GM19372 (cell line): ENCODE results near the gene GNAT1.
"Not testable (repeated sequence)": the region's sequence is repeated elsewhere in the genome, so short reads cannot be mapped to it uniquely, and the experiment has no call there.

Experiments used
- ATAC-seq: cut with Tn5 transposase; IDR thresholded peaks from one replicate; pipeline ENCODE4 v1.9.1; 2021; ENCODE audit warnings: mild to moderate bottlenecking, low read depth, moderate library complexity; ENCODE audit not compliant: unreplicated experiment

The GNAT1 gene

GRCh38 chr3:50237133-50237651 lies 45.8 kb downstream of the GNAT1 start:
- ATAC-seq, result no peak

- peak; percentile 24 for ATAC-seq
Observed at GRCh38 chr3:50237754-50238548, 46.5 kb downstream of the GNAT1 start.

GRCh38 chr3:50238549-50239026 lies 47.2 kb downstream of the GNAT1 start:
- ATAC-seq, result no peak

DNA sequence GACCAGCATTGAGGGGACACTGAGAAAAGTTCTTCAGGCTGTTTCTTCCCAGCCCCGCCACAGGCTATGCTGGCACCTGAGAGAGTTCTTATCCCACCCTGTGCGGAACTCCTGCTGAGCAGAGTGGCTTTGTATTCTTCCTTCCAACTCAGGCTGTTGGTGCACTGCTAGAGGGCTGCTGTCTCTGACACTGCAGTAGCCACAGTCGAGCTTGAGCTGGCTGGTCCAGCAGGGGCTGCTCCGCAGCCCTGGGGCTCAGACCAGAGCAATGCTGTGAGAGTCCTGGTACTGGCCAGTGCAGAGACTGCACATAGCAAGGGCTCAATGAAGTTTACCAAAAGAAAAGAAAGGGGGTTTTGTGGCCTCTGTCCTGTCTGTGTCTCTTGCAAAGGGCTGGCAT lies 48.2 kb downstream of the GNAT1 start:
- ATAC-seq, result no peak

DNA sequence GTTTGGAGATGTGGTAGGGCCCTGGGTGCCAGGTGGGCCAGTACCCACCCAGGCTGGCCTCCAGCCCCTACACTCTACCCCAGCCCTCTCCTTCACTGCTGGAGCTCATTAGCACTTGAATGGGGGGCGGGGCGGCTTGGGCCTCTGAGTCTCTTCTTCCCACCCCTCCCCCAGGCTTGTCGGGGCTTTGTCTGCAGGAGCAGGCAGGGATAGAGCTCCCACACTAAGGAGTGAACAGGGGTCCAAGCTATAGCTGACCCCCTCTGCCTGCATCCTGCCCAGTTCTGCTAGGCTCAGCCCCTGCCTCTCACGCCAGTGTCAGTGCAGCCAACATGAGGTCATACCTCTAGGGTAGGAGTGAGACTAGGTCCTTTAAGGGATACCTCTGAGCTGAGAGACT lies 49.8 kb downstream of the GNAT1 start:
- no peak for ATAC-seq

- no peak for ATAC-seq
Observed at GRCh38 chr3:50241713-50242380, 50.4 kb downstream of the GNAT1 start.

GRCh38 chr3:50242381-50242770 lies 51.0 kb downstream of the GNAT1 start:
- no peak for ATAC-seq

DNA sequence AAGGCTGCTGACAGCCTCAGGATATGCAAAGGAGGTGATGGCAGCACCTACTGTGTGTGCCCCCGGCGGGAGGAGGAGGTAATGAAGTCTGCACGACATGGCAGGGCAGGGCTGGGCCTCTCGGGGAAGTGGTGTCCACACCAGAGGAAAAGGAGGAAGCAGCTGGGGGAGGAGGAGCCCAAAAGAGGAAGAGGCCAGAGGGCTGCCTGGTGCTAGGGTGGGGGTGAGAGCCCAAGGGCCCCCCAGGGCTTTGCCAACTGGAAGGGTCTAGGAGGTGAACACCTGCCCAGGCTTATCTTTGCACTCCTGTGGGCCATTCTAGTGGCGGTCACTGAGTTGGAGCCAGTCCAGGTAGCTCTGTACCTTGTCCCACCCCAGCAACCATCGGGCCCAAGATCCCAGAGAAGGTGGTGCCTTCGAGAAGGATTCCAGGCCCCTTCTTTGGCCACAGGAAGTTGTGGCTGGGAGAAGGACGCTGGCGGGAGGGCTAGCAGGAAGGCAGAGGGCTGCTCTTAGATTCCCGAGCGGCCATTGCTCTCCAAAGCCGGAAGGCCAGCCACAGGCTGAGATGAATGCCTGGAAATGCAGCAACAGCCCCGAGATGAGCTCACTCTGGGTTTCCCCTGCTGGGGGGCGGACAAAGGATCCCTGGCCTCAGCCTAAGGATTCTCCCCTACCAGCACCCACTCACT lies 51.6 kb downstream of the GNAT1 start:
- no peak for ATAC-seq

DNA sequence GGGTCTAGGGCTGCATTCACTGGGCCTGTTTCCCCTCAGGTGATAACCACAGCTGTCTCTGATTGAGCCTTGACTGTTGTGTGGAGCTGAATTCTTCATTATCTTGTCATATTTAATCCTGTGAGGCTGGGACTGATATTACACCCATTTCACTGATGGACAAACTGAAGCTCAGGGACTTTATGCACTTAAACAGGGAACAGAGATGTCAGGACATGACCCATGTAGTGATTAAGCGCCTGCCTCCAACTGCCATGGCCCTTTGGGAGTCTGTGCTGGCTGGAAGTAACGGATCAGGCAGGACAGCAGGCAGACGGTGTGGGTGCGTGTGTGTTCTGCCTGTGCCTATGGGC lies 52.1 kb downstream of the GNAT1 start:
- no peak for ATAC-seq

DNA sequence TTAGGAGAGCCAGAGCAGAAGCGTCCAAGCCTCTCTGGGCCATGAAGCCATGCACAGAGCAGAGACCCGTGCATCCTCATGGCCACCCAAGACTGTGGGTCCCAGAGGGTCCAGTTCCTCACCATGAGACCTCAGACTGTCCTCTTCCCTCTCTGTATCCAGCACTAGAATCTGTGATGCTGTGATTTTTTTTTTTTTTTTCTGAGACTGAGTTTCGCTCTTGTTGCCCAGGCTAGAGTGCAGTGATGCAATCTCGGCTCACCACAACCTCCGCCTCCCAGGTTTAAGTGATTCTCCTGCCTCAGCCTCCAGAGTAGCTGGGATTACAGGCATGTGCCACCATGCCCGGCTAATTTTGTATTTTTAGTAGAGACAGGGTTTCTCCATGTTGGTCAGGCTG lies 53.4 kb downstream of the GNAT1 start:
- ATAC-seq, result not testable (repeated sequence)

DNA sequence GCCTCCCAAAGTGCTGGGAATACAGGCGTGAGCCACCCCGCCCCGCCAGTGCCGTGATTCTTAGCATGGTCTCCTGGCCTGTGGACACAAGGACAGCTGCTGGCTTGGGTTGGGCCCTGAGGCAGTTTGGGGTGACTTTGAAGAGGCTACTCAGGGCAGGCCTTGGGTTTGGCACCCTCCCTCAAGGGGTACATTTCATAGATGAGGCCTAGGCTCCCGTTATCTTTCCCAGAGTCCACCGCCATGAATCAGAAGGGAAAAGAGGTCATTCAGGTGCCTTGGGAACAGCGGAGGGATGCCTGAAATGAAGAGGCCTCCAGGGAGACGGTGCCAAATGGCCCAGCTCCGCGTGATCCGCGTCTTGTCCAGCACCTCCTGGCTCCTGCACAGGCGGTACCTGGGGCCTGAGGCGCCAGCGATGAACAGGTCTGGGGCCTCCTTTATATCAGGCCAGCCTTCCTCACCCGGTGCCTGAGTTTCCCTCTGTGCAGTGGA lies 53.9 kb downstream of the GNAT1 start:
- no peak for ATAC-seq

DNA sequence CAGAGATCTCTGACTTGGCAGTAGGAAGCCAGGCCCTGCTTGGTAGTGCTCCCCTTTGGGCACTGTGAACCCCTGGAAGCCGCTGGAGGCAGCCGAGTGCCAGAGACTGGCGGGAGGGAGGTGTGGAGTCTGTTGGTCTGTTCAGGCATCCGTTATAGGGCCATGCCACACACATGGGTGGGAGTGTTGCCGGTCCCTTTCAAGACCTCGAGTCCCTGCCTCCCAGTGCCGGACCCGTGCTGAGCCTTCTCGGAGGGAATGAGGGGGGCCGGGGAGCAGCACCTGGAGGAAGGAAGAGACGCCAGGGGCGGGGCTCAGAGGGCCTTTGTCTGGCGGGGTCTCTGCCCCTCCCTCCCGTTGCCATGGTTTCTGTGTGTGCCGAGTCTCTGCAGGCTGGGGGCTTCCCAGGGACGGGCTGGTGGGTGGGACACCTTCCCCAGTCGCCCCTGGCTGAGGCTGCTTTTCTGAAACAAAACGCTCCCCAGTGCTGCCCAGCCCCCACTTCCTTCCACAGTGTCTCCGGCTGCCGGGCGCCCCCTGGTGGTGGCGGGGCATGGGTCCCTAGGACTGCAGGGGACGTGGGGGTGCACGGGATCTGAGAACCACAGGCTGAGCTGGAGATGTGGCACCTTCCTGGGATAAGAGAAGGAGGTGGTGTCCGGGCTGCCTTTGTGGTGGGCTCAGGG lies 54.6 kb downstream of the GNAT1 start:
- peak; percentile 73 for ATAC-seq

DNA sequence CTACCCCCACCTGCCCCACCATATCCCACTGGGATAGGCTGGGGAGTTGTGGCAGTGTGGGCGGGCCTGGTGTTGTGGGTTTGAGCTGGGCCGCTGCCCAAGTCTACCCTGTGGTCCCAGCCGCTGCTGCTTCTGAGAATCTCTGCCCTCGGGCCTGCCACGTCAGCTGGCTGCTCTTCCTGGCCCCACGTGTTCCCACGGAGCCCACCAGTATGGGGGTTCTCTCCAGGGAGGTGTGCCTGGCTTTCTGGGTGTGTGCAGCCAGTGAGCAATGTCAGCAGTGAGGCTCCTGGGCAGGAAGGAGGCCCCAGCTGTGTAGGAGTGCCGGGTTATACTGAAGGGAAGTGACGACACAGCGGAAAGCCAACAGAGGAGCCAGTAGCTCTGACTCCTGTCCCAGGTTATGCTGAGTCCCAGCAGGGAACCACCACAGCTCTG lies 55.1 kb downstream of the GNAT1 start:
- peak; percentile 65 for ATAC-seq
